Measurements from ENCODE around the gene CMSS1. TPM values are rescaled to one million over a fixed set of nuclear protein-coding genes. Genes with fewer than 3 reads are reported as not detected.

CMSS1 gene
- total RNA-seq, 1 experiment from 2014 or later = 70.6 TPM

- ATAC-seq = no peak
- H3K4me3 Mint-ChIP-seq = no peak overlapping the region
- peaks cover 12% of the 10 kb centered on the region for H3K36me3 Mint-ChIP-seq
- H3K27ac Mint-ChIP-seq = no peak overlapping the region
- no peak for DNase-seq (ENCODE audit: low spot score)
- ChIA-PET CTCF (no interaction called here), POLR2A (no interaction called here)
- H3K9me3 Mint-ChIP-seq = peaks cover 18% of the 10 kb centered on the region
- peaks cover 43% of the 10 kb centered on the region for H3K4me1 Mint-ChIP-seq
- H3K27me3 Mint-ChIP-seq (ENCODE audit: low read depth) = peaks cover 14% of the 10 kb centered on the region
- no peak for TF ChIP-seq ZNF512 (CRISPR knock-in tag; IDR thresholded peaks at IDR 0.05; ENCODE audit: borderline replicate concordance)
- TF ChIP-seq ESRRA (CRISPR knock-in tag; IDR thresholded peaks at IDR 0.05; ENCODE audit: borderline replicate concordance) = no peak
- no peak for TF ChIP-seq ZNF425 (CRISPR knock-in tag; conservative IDR thresholded peaks at IDR 0.05)
- TF ChIP-seq TCF7 (CRISPR knock-in tag; IDR thresholded peaks at IDR 0.05; ENCODE audit: low read depth) = no peak
- TF ChIP-seq E2F5 (CRISPR knock-in tag; IDR thresholded peaks at IDR 0.05) = no peak
- TF ChIP-seq ZNF396 (CRISPR knock-in tag; IDR thresholded peaks at IDR 0.05; ENCODE audit: borderline replicate concordance) = no peak
- TF ChIP-seq TEAD1 (CRISPR knock-in tag; IDR thresholded peaks at IDR 0.05) = no peak
- no peak for TF ChIP-seq FOXP4 (CRISPR knock-in tag; IDR thresholded peaks at IDR 0.05)
- no peak for TF ChIP-seq IRF1 (CRISPR knock-in tag; IDR thresholded peaks at IDR 0.05)
- TF ChIP-seq ETV6 (CRISPR knock-in tag; IDR thresholded peaks at IDR 0.05) = no peak
- TF ChIP-seq SMAD3 (CRISPR knock-in tag; IDR thresholded peaks at IDR 0.05; ENCODE audit: borderline replicate concordance) = no peak
- TF ChIP-seq EMX1 (CRISPR knock-in tag; IDR thresholded peaks at IDR 0.05) = no peak
- no peak for TF ChIP-seq ZNF416 (CRISPR knock-in tag; IDR thresholded peaks at IDR 0.05)
- no peak for TF ChIP-seq GRHL2 (CRISPR knock-in tag; IDR thresholded peaks at IDR 0.05; ENCODE audit: insufficient replicate concordance, severe bottlenecking)
- no peak for TF ChIP-seq CREM (CRISPR knock-in tag; IDR thresholded peaks at IDR 0.05)
- TF ChIP-seq TEAD4 (CRISPR knock-in tag; IDR thresholded peaks at IDR 0.05) = no peak
- TF ChIP-seq HMGXB4 (CRISPR knock-in tag; IDR thresholded peaks at IDR 0.05) = no peak
- TF ChIP-seq USF1 (CRISPR knock-in tag; IDR thresholded peaks at IDR 0.05) = no peak
Measured at GRCh38 chr3:100214574-100214964, 396.9 kb downstream of the CMSS1 start.
